ENCODE data around the gene EXOSC3. TPM values are rescaled to one million over a fixed set of nuclear protein-coding genes. Genes with fewer than 3 reads are reported as not detected.

EXOSC3 gene
- total and polyA plus RNA-seq, 9 of the 15 experiments (the other 6 are each of a cell fraction or from before 2014, with no cell fraction given), result 18.5 to 266 (median 114) TPM

DNA sequence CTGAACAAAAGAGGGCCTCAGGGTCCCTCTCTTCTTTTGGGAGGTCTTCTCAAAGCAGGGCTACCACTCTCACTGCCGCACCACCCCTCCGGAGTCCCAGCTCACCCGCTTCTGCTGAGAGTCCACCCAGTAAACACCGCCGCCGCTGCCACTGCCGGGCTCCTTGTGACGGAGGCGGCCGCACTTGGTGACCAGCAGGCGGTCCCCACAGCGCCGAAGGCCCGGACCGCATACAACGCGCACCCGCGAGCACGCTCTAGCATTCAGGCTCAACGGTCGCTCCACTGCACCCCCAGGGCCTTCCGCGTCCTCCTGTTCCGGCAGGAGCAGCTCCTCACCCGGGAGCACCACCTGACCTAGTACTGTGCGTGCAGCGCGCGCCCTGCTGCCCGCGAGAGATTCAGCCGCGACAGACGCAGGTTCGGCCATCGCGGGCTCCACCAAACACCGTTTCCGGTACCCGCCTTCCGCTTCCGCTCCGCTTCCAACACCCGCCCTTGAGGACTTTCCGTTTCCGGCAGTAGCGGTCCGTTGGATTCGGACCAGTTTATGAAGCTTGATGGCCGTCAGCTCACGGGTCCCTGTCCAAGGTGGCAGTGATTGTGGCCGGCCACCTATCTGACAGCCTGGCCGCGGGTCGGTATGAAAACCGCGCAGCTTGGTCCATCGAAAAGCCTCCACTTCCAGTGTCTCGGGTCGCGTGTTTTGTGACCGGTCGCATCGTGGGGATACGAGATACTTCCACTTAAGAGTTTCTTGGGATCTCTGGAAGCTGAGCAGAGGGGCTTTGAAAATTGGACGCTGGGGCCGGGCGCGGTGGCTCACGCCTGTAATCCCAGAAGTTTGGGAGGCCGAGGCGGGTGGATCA, at the start of gene EXOSC3 (continued):
- TF ChIP-seq CEBPB (tag; IDR thresholded peaks at IDR 0.05) (no peak), SMARCA5 (IDR thresholded peaks at IDR 0.05) (no peak), KDM4B (IDR thresholded peaks at IDR 0.05; ENCODE audit: borderline replicate concordance in 2 of 2, low read depth in 1 of 2) (peak in 1 of 2 experiments; percentile 98; a peak in 2 of 4 replicates), SMAD3 (CRISPR knock-in tag; conservative IDR thresholded peaks at IDR 0.05) (no peak), TGIF2 (CRISPR knock-in tag; IDR thresholded peaks at IDR 0.05) (no peak), PHB2 (IDR thresholded peaks at IDR 0.05; ENCODE audit: low read depth) (peak; percentile 51; the same call in 1 of the 2 replicates), ZNF696 (CRISPR knock-in tag; conservative IDR thresholded peaks at IDR 0.05) (no peak), IRF2 (CRISPR knock-in tag; IDR thresholded peaks at IDR 0.05) (no peak), KAT8 (IDR thresholded peaks at IDR 0.05; ENCODE audit: low read depth) (no peak), GABPA (tag; conservative IDR thresholded peaks at IDR 0.05; ENCODE audit: low read depth) (peak; percentile 99), MTA2 (IDR thresholded peaks at IDR 0.05; ENCODE audit: low read depth) (no peak), KLF1 (tag; IDR thresholded peaks at IDR 0.05) (peak; percentile 79; the same call in 1 of the 2 replicates), HDAC1 (IDR thresholded peaks at IDR 0.05) (peak in 1 of 2 experiments; percentile 95; a peak in 2 of 4 replicates), BCOR (IDR thresholded peaks at IDR 0.05) (peak; percentile 20)
- TF ChIP-seq, protein P1, sequence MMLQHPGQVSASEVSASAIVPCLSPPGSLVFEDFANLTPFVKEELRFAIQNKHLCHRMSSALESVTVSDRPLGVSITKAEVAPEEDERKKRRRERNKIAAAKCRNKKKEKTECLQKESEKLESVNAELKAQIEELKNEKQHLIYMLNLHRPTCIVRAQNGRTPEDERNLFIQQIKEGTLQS (IDR thresholded peaks at IDR 0.05), result no peak
- TF ChIP-seq, protein P1 (CRISPR knock-in tag; conservative IDR thresholded peaks at IDR 0.05), result peak; percentile 87
- TF ChIP-seq, protein P2, sequence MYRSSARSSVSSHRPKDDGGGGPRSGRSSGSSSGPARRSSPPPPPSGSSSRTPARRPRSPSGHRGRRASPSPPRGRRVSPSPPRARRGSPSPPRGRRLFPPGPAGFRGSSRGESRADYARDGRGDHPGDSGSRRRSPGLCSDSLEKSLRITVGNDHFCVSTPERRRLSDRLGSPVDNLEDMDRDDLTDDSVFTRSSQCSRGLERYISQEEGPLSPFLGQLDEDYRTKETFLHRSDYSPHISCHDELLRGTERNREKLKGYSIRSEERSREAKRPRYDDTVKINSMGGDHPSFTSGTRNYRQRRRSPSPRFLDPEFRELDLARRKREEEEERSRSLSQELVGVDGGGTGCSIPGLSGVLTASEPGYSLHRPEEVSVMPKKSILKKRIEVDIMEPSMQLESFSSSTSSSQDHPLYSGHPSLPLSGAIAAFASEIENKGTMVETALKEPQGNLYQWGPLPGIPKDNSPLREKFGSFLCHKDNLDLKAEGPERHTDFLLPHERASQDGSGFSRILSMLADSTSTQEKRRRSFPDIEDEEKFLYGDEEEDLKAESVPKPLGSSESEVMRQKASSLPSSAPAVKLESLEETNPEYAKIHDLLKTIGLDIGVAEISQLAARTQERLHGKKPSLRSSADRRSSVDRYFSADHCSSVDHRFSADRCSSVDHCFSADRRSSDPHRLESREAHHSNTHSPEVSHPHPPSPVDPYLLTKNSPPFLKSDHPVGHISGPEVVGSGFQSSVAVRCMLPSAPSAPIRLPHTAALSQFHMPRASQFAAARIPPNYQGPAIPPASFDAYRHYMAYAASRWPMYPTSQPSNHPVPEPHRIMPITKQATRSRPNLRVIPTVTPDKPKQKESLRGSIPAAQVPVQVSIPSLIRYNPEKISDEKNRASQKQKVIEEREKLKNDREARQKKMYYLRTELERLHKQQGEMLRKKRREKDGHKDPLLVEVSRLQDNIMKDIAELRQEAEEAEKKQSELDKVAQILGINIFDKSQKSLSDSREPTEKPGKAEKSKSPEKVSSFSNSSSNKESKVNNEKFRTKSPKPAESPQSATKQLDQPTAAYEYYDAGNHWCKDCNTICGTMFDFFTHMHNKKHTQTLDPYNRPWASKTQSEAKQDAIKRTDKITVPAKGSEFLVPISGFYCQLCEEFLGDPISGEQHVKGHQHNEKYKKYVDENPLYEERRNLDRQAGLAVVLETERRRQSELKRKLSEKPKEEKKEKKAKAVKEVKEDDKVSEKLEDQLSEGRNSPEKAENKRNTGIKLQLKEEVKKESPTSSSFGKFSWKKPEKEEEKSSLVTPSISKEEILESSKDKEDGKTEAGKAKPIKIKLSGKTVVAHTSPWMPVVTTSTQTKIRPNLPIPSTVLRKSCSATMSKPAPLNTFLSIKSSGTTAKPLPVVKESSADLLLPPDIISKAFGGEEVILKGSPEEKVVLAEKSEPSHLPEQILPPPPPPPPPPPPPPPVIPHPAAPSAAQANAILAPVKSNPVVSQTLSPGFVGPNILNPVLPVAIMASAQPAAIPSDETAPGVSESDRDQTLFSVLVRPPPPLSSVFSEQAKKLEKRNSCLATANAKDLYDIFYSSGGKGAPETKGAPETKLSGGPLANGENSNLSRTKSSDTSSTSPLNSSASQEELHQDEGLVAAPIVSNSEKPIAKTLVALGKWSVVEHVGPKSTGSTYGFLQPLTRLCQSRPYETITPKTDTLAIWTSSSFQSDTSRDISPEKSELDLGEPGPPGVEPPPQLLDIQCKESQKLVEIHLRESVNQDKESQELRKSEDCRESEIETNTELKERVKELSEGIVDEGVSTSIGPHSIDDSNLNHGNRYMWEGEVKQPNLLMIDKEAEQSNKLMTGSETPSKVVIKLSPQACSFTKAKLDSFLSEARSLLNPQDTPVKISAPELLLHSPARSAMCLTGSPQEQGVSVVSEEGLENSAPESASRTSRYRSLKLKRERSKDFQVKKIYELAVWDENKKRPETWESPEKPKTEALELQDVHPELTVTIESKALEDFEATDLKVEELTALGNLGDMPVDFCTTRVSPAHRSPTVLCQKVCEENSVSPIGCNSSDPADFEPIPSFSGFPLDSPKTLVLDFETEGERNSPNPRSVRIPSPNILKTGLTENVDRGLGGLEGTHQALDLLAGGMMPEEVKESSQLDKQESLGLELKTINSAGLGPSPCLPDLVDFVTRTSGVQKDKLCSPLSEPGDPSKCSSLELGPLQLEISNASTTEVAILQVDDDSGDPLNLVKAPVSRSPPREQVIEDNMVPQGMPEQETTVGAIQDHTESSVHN (IDR thresholded peaks at IDR 0.05; ENCODE audit: borderline replicate concordance in 1 of 2, low read depth in 1 of 2), result no peak
- TF ChIP-seq, protein P3, sequence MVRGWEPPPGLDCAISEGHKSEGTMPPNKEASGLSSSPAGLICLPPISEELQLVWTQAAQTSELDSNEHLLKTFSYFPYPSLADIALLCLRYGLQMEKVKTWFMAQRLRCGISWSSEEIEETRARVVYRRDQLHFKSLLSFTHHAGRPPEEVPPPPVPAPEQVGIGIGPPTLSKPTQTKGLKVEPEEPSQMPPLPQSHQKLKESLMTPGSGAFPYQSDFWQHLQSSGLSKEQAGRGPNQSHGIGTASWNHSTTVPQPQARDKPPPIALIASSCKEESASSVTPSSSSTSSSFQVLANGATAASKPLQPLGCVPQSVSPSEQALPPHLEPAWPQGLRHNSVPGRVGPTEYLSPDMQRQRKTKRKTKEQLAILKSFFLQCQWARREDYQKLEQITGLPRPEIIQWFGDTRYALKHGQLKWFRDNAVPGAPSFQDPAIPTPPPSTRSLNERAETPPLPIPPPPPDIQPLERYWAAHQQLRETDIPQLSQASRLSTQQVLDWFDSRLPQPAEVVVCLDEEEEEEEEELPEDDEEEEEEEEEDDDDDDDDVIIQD (CRISPR knock-in tag; IDR thresholded peaks at IDR 0.05), result no peak

Measured in K562 (cell line).